K562 (cell line): Measurements from ENCODE around the gene ACTR1B.

Source experiments
- CC2D1A ChIP-seq: fragments of 450-650 bp; IDR thresholded peaks from 2 replicates; pipeline ENCODE4 v1.6.1; 2017; ENCODE audit warnings: mild to moderate bottlenecking
- MAX ChIP-seq: sonication (generic); formaldehyde crosslinking; IDR thresholded peaks from 2 replicates; pipeline ENCODE4 v1.9.0; 2022; ENCODE audit warnings: mild to moderate bottlenecking, missing genetic modification reagents
- POLR2AphosphoS5 ChIP-seq: IDR thresholded peaks from 2 replicates; pipeline ENCODE4 v1.6.1; 2011; ENCODE audit warnings: mild to moderate bottlenecking, low read depth, low read length, moderate library complexity; ENCODE audit not compliant: control insufficient read depth, insufficient read depth
- RAD21 ChIP-seq, 2 experiments: fragments of 250-450 bp in 1 of 2; fragments of 450-650 bp in 1 of 2; sonication (Bioruptor Pico) in 1 of 2; formaldehyde crosslinking in 1 of 2; IDR thresholded peaks in 1 of 2; conservative IDR thresholded peaks in 1 of 2; 2 replicates each; pipeline versions ENCODE4 v1.4.0 to v1.8.0; 2020 to 2022; ENCODE audit warnings: mild to moderate bottlenecking in 2 of 2, moderate library complexity in 1 of 2
- SMARCA5 ChIP-seq: fragments of 450-650 bp; IDR thresholded peaks from 2 replicates; pipeline ENCODE4 v1.6.1; 2016
- SREBF2 ChIP-seq: sonication (generic); formaldehyde crosslinking; IDR thresholded peaks from 2 replicates; pipeline ENCODE4 v1.4.0; 2020; ENCODE audit warnings: mild to moderate bottlenecking, missing genetic modification reagents

GRCh38 chr2:97697252-97698235 is 33.7 kb upstream of the ACTR1B start:
- TF ChIP-seq SMARCA5 (no peak), CC2D1A (peak; percentile 90), MAX (CRISPR knock-in tag) (no peak), RAD21 (CRISPR knock-in tag; conservative IDR thresholded peaks at IDR 0.05 in 1 of 2, IDR thresholded peaks at IDR 0.05 in 1 of 2) (peak; percentile 100), SREBF2 (CRISPR knock-in tag) (no peak), POLR2AphosphoS5 (no peak)
